Liver (tissue), 9 donors: ENCODE measurements around the gene SLC6A3. TPM values are rescaled to one million over a fixed set of nuclear protein-coding genes. Genes with fewer than 3 reads are reported as not detected.

Experiments
- DNase-seq: peaks from one replicate; pipeline ENCODE4 v3.0.0-alpha.2; 2017; ENCODE audit warnings: low spot score
- H3K27ac ChIP-seq, 2 donors: one replicate each; pipeline ENCODE4 v1.7.0; 2013; ENCODE audit warnings: inconsistent platforms in 2 of 2, low read length in 2 of 2, control low read depth in 1 of 2, low read depth in 1 of 2, mild to moderate bottlenecking in 1 of 2
- H3K27me3 ChIP-seq, 4 donors: one replicate each; pipeline versions ENCODE4 v1.6.1 to v1.7.0; 2013; ENCODE audit warnings: low read length in 3 of 4, inconsistent platforms in 1 of 4, mild to moderate bottlenecking in 1 of 4, moderate library complexity in 1 of 4; ENCODE audit not compliant: control insufficient read depth in 4 of 4, insufficient read depth in 4 of 4
- H3K36me3 ChIP-seq, 4 donors: one replicate each; pipeline versions ENCODE4 v1.6.1 to v1.7.0; 2013; ENCODE audit warnings: low read length in 3 of 4, mild to moderate bottlenecking in 3 of 4, low read depth in 1 of 4, moderate library complexity in 1 of 4; ENCODE audit not compliant: control insufficient read depth in 4 of 4, insufficient read depth in 3 of 4
- H3K4me1 ChIP-seq, 4 donors: one replicate each; pipeline versions ENCODE4 v1.6.1 to v1.7.0; 2013; ENCODE audit warnings: low read length in 3 of 4, mild to moderate bottlenecking in 3 of 4, moderate library complexity in 1 of 4; ENCODE audit not compliant: control insufficient read depth in 4 of 4, insufficient read depth in 4 of 4
- H3K4me3 ChIP-seq, 3 donors: one replicate each; pipeline versions ENCODE4 v1.6.1 to v1.7.0; 2013; ENCODE audit warnings: low read length in 3 of 3, control low read depth in 1 of 3, low read depth in 1 of 3, mild to moderate bottlenecking in 1 of 3
- H3K9ac ChIP-seq, 2 donors: one replicate each; pipeline ENCODE4 v1.7.0; 2013; ENCODE audit warnings: low read length in 2 of 2, mild to moderate bottlenecking in 2 of 2, moderate library complexity in 2 of 2, control low read depth in 1 of 2, low read depth in 1 of 2
- H3K9me3 ChIP-seq, 4 donors: one replicate each; pipeline versions ENCODE4 v1.6.1 to v1.7.0; 2013; ENCODE audit warnings: low read length in 3 of 4; ENCODE audit not compliant: control insufficient read depth in 4 of 4
- CTCF ChIP-seq: fragments of 150-350 bp; IDR thresholded peaks from 2 replicates; pipeline ENCODE4 v1.5.1; 2017; ENCODE audit warnings: improper control_type of control experiment, low read depth, low read length; ENCODE audit not compliant: missing input control
- EGR1 ChIP-seq, 2 donors: IDR thresholded peaks; 2 replicates each; pipeline ENCODE4 v1.6.1; 2016 to 2018; ENCODE audit warnings: antibody characterized with exemption in 2 of 2, low read depth in 2 of 2
- FOXA1 ChIP-seq: IDR thresholded peaks from 2 replicates; pipeline ENCODE4 v1.6.1; 2016; ENCODE audit warnings: antibody characterized with exemption
- FOXA2 ChIP-seq: IDR thresholded peaks from 2 replicates; pipeline ENCODE4 v1.6.1; 2016; ENCODE audit warnings: antibody characterized with exemption
- GABPA ChIP-seq, 2 donors: IDR thresholded peaks in 1 of 2; conservative IDR thresholded peaks in 1 of 2; 2 replicates each; pipeline ENCODE4 v1.6.1; 2016; ENCODE audit warnings: antibody characterized with exemption in 2 of 2, mild to moderate bottlenecking in 1 of 2, moderate library complexity in 1 of 2
- HNF4A ChIP-seq, 2 donors: conservative IDR thresholded peaks; 2 replicates each; pipeline ENCODE4 v1.6.1; 2016; ENCODE audit warnings: antibody characterized with exemption in 2 of 2, mild to moderate bottlenecking in 2 of 2
- HNF4G ChIP-seq: IDR thresholded peaks from 2 replicates; pipeline ENCODE4 v1.6.1; 2016; ENCODE audit warnings: antibody characterized with exemption
- JUND ChIP-seq, 2 donors: IDR thresholded peaks; 2 replicates each; pipeline ENCODE4 v1.6.1; 2016; ENCODE audit warnings: antibody characterized with exemption in 2 of 2
- MAX ChIP-seq: IDR thresholded peaks from 2 replicates; pipeline ENCODE4 v1.6.1; 2016; ENCODE audit warnings: antibody characterized with exemption
- NR2F2 ChIP-seq: IDR thresholded peaks from 2 replicates; pipeline ENCODE4 v1.6.1; 2016; ENCODE audit warnings: antibody characterized with exemption
- RXRA ChIP-seq, 2 donors: IDR thresholded peaks; 2 replicates each; pipeline ENCODE4 v1.6.1; 2017 to 2018; ENCODE audit warnings: antibody characterized with exemption in 2 of 2, mild to moderate bottlenecking in 1 of 2
- SP1 ChIP-seq: IDR thresholded peaks from 2 replicates; pipeline ENCODE4 v1.6.1; 2018; ENCODE audit warnings: antibody characterized with exemption, mild to moderate bottlenecking
- TAF1 ChIP-seq: conservative IDR thresholded peaks from 2 replicates; pipeline ENCODE4 v1.6.1; 2016; ENCODE audit warnings: antibody characterized with exemption, mild to moderate bottlenecking
- YY1 ChIP-seq: IDR thresholded peaks from 2 replicates; pipeline ENCODE4 v1.6.1; 2016; ENCODE audit warnings: antibody characterized with exemption, mild to moderate bottlenecking
- WGBS: extraction: QIAGEN DNeasy Blood & Tissue Kit; methylation state at CpG from one replicate; pipeline ENCODE4 v1.1.7; 2013; 5-methylcytosine and 5-hydroxymethylcytosine counted together
- polyA plus RNA-seq, 2 donors: library from polyadenylated mRNA; stranded (reverse) in 1 of 2; unstranded in 1 of 2; fragments of 200-250 nt in 1 of 2; fragments of >200 nt in 1 of 2; fragmentation: Nextera tagmentation in 1 of 2; extraction: Ambion mirVana in 1 of 2; gene quantifications; one replicate each; pipeline versions ENCODE4 v1.2.1 to v1.2.3, GENCODE V29; 2013 to 2015
- total RNA-seq, 2 donors: library from RNA; depleted of rRNA; stranded (reverse); fragments of >200 nt; gene quantifications; one replicate each; pipeline ENCODE4 v1.2.3, GENCODE V29; 2014
- TF ChIP-seq, protein P1 (sequence below): IDR thresholded peaks from 2 replicates; pipeline ENCODE4 v1.6.1; 2016; ENCODE audit warnings: antibody characterized with exemption, mild to moderate bottlenecking
- TF ChIP-seq, protein P2 (sequence below): IDR thresholded peaks from 2 replicates; pipeline ENCODE4 v1.6.1; 2016; ENCODE audit warnings: antibody characterized with exemption
- TF ChIP-seq, protein P3 (sequence below): IDR thresholded peaks from 2 replicates; pipeline ENCODE4 v1.6.1; 2016; ENCODE audit warnings: antibody characterized with exemption
- donor health status: healthy.
- donor health status: healthy.
- donor health status: healthy.
- donor health status: healthy.
- donor health status: healthy.

The SLC6A3 gene
- total and polyA plus RNA-seq, 4 donors = not detected

DNA sequence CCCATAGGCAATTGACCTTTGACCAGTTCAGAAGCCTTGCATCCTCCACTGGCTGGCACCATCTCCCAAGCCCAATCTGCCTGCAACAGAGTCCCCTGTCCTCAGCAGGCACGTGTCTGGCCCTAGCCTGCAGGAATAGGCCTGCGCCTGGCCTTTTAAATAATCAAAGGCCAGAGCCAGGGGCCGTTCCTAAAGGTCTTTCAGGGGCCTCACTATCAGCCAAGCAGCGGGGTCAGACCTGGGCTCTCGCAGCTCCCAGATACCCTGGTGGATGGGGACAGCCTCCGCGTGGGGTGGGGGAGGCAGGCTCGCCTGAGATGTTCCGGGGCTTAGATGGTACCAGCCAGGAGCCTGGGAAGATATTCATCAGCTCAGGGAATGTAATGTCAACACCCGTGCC, 32.6 kb downstream of the SLC6A3 start:
- TF ChIP-seq, protein P1, sequence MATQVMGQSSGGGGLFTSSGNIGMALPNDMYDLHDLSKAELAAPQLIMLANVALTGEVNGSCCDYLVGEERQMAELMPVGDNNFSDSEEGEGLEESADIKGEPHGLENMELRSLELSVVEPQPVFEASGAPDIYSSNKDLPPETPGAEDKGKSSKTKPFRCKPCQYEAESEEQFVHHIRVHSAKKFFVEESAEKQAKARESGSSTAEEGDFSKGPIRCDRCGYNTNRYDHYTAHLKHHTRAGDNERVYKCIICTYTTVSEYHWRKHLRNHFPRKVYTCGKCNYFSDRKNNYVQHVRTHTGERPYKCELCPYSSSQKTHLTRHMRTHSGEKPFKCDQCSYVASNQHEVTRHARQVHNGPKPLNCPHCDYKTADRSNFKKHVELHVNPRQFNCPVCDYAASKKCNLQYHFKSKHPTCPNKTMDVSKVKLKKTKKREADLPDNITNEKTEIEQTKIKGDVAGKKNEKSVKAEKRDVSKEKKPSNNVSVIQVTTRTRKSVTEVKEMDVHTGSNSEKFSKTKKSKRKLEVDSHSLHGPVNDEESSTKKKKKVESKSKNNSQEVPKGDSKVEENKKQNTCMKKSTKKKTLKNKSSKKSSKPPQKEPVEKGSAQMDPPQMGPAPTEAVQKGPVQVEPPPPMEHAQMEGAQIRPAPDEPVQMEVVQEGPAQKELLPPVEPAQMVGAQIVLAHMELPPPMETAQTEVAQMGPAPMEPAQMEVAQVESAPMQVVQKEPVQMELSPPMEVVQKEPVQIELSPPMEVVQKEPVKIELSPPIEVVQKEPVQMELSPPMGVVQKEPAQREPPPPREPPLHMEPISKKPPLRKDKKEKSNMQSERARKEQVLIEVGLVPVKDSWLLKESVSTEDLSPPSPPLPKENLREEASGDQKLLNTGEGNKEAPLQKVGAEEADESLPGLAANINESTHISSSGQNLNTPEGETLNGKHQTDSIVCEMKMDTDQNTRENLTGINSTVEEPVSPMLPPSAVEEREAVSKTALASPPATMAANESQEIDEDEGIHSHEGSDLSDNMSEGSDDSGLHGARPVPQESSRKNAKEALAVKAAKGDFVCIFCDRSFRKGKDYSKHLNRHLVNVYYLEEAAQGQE = no peak
- TF ChIP-seq JUND (IDR thresholded peaks at IDR 0.05) = no peak
- TF ChIP-seq SP1 = no peak
- no peak for TF ChIP-seq FOXA1
- TF ChIP-seq HNF4A (conservative IDR thresholded peaks at IDR 0.05) = no peak
- TF ChIP-seq HNF4G = no peak
- TF ChIP-seq EGR1 (IDR thresholded peaks at IDR 0.05; ENCODE audit: low read depth in 2 of 2) = no peak
- TF ChIP-seq, protein P2, sequence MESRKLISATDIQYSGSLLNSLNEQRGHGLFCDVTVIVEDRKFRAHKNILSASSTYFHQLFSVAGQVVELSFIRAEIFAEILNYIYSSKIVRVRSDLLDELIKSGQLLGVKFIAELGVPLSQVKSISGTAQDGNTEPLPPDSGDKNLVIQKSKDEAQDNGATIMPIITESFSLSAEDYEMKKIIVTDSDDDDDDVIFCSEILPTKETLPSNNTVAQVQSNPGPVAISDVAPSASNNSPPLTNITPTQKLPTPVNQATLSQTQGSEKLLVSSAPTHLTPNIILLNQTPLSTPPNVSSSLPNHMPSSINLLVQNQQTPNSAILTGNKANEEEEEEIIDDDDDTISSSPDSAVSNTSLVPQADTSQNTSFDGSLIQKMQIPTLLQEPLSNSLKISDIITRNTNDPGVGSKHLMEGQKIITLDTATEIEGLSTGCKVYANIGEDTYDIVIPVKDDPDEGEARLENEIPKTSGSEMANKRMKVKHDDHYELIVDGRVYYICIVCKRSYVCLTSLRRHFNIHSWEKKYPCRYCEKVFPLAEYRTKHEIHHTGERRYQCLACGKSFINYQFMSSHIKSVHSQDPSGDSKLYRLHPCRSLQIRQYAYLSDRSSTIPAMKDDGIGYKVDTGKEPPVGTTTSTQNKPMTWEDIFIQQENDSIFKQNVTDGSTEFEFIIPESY = no peak
- no peak for TF ChIP-seq CTCF
- TF ChIP-seq TAF1 = no peak
- no peak for TF ChIP-seq YY1
- TF ChIP-seq FOXA2 = no peak
- TF ChIP-seq NR2F2 = no peak
- DNase-seq = no peak
- H3K4me1 ChIP-seq = no peaks in the 10 kb centered on the region
- H3K36me3 ChIP-seq = no peaks in the 10 kb centered on the region
- peaks cover 0 to 5% (median 0%) of the 10 kb centered on the region in 4 donors for H3K27me3 ChIP-seq
- H3K9me3 ChIP-seq = no peaks in the 10 kb centered on the region
- 50% methylated on average over 10 of the region's 10 CpGs for WGBS
- no peak overlapping the region for H3K9ac ChIP-seq
- H3K27ac ChIP-seq = no peak overlapping the region
- no peak overlapping the region for H3K4me3 ChIP-seq

DNA sequence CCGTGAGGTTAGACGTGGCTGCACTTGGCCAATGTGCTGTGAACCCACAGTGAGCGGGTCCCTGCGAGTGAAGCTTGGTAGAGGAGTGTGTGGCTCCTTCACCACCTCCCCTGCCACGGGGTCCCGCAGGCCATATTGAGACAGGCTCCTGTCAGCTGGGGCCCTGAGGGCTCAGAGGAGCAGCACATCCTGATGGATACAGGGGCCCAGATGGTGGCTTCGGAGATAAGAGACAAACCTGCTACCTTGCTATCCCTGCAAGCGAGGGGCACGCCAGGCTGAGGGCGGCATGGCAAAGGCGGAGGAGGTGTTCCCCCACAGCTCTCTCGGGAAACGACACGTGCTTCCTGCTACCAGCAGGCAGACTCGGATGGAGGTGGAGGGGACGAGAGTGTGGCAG, 33.1 kb downstream of the SLC6A3 start:
- Histone ChIP-seq H3K4me3 (no peak overlapping the region), H3K4me1 (no peaks in the 10 kb centered on the region), H3K36me3 (no peaks in the 10 kb centered on the region), H3K27ac (no peak overlapping the region), H3K9ac (no peak overlapping the region), H3K9me3 (no peaks in the 10 kb centered on the region), H3K27me3 (peaks cover 0 to 5% (median 0%) of the 10 kb centered on the region in 4 donors)
- WGBS = 54% methylated on average over 16 of the region's 16 CpGs
- no peak for DNase-seq
- TF ChIP-seq YY1 = no peak
- TF ChIP-seq NR2F2 = no peak
- TF ChIP-seq MAX = no peak
- no peak for TF ChIP-seq EGR1 (IDR thresholded peaks at IDR 0.05; ENCODE audit: low read depth in 2 of 2)
- TF ChIP-seq JUND (IDR thresholded peaks at IDR 0.05) = no peak
- no peak for TF ChIP-seq RXRA (IDR thresholded peaks at IDR 0.05)
- no peak for TF ChIP-seq SP1
- TF ChIP-seq FOXA2 = no peak
- TF ChIP-seq, protein P3, sequence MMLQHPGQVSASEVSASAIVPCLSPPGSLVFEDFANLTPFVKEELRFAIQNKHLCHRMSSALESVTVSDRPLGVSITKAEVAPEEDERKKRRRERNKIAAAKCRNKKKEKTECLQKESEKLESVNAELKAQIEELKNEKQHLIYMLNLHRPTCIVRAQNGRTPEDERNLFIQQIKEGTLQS = no peak
- no peak for TF ChIP-seq CTCF
- no peak for TF ChIP-seq GABPA (IDR thresholded peaks at IDR 0.05 in 1 of 2, conservative IDR thresholded peaks at IDR 0.05 in 1 of 2)
- TF ChIP-seq TAF1 = no peak
